Vagina (tissue), 2 donors: Measurements from ENCODE around the gene RET. TPM values are rescaled to one million over a fixed set of nuclear protein-coding genes. Genes with fewer than 3 reads are reported as not detected.

ENCODE experiments used
- DNase-seq, 2 donors: peaks; one replicate each; pipeline ENCODE4 v3.0.0-alpha.2; 2017; ENCODE audit errors: extremely low spot score in 2 of 2
- H3K27ac ChIP-seq: fragments of 200-600 bp; sonication (generic); one replicate; pipeline ENCODE4 v1.5.1; 2019
- H3K27me3 ChIP-seq: fragments of 200-600 bp; sonication (generic); one replicate; pipeline ENCODE4 v1.5.1; 2019
- H3K36me3 ChIP-seq, 2 donors: fragments of 200-600 bp; sonication (generic); one replicate each; pipeline ENCODE4 v1.5.1; 2017 to 2019
- H3K4me1 ChIP-seq: fragments of 200-600 bp; sonication (generic); one replicate; pipeline ENCODE4 v1.5.1; 2019
- H3K4me3 ChIP-seq, 2 donors: fragments of 200-600 bp; sonication (generic); 1 replicate in 1 of 2; 2 replicates in 1 of 2; pipeline ENCODE4 v1.5.1; 2016 to 2019
- H3K9me3 ChIP-seq: fragments of 200-600 bp; sonication (generic); one replicate; pipeline ENCODE4 v1.5.1; 2019
- CTCF ChIP-seq, 3 experiments: fragments of 450-650 bp in 2 of 3; fragments of 200-600 bp in 1 of 3; sonication (generic) in 1 of 3; IDR thresholded peaks; one replicate each; pipeline ENCODE4 v1.5.1; 2017 to 2019; ENCODE audit warnings: antibody characterized with exemption in 3 of 3, mild to moderate bottlenecking in 2 of 3, moderate library complexity in 2 of 3
- POLR2A ChIP-seq, 2 donors: fragments of 450-650 bp; IDR thresholded peaks; one replicate each; pipeline ENCODE4 v1.6.1; 2017; ENCODE audit warnings: antibody characterized with exemption in 2 of 2, mild to moderate bottlenecking in 2 of 2, moderate library complexity in 2 of 2
- POLR2AphosphoS5 ChIP-seq, 2 donors: sonication (generic); formaldehyde crosslinking; IDR thresholded peaks; one replicate each; pipeline ENCODE4 v1.9.0; 2017; ENCODE audit warnings: antibody characterized with exemption in 2 of 2, mild to moderate bottlenecking in 2 of 2, low read depth in 1 of 2; ENCODE audit not compliant: insufficient read depth in 1 of 2
- intact Hi-C: fragments of 100-400 bp; cut with DNase I; formaldehyde crosslinking; loops from one replicate; pipeline ENCODE4 v1.15.1; 2023
- total RNA-seq: library from RNA; depleted of rRNA; stranded (reverse); fragments of >200 nt; gene quantifications from one replicate; pipeline ENCODE4 v1.2.3, GENCODE V29; 2016

The RET gene
- total RNA-seq, 1 donor from 2014 or later = 7.9 TPM

DNA sequence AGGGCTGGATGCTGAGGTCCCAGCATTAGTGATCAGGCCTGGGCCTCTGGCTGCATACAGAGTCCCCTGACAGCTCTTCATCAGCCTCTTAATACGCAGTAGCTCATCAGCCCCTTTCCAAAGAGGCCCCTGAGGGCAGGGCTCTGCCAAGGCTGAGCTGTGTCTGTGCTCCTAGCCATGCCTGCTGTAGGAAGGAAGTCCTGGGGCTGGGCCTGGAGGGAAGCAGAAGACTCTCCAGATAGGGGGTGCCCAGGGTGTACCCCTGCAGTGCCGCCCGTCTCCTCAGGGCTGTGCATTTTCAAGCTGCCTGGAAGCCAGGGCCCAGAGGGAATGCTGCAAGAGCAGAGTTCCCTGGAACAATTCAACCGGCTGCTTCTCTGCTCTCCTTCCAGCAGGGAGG is 7.3 kb upstream of the RET start:
- TF ChIP-seq POLR2AphosphoS5 (IDR thresholded peaks at IDR 0.05; ENCODE audit: insufficient read depth in 1 of 2, low read depth in 1 of 2) = no peak
- TF ChIP-seq CTCF (IDR thresholded peaks at IDR 0.05) = no peak
- TF ChIP-seq POLR2A (IDR thresholded peaks at IDR 0.05) = no peak
- H3K4me3 ChIP-seq = no peak overlapping the region
- H3K36me3 ChIP-seq = no peaks in the 10 kb centered on the region
- intact Hi-C loops = no loop called here
- no peaks in the 10 kb centered on the region for H3K4me1 ChIP-seq
- no peaks in the 10 kb centered on the region for H3K27me3 ChIP-seq
- H3K27ac ChIP-seq = no peak overlapping the region
- no peaks in the 10 kb centered on the region for H3K9me3 ChIP-seq
- no peak for DNase-seq

DNA sequence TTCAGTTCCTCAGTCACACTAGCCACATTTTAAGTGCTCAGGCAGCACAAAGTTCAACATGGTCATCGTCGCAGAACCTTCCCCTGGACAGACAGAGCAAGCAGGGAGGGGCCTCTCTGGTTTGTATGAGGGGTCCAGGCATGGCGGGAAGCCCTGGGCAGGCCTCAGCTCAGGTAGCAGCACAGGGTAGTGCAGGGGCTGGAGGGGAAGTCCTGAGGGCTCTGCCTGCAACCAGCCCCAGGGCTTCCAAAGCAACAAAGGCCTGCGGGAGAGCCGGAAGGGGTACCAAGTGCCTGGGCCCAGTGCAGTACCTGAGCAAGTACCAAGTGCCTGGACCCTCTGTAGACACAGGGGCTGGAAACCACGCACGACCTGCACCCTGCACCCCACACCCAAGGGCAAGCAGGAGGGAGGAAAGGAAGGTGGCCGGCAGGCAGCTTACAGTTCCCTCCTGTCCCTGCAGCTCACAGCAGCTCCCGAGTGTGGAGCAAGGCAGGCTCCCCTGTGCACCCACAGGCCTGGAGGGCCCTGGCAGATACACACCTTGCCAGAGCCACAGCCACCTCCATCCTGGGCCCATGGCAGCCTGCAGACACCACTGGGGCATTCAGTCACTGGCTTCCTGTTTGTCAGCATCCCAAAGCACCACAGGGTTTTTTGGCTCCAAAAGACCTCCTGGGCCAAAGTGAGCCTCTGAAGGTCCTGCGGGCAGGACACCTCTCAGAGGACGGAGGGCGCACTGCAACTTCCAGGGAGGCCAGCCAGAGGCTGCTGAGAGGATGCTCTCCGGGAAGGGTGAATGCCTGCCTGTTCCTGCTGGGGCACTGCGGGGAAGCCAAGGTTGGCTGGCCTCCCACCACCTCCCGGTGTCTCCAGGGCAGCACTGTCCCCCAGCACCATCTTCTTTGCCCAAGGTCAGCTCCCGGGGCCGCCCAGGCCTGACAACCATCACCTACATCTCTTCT is 6.5 kb upstream of the RET start:
- no peak for DNase-seq
- TF ChIP-seq POLR2AphosphoS5 (IDR thresholded peaks at IDR 0.05; ENCODE audit: insufficient read depth in 1 of 2, low read depth in 1 of 2) (no peak), CTCF (IDR thresholded peaks at IDR 0.05) (no peak), POLR2A (IDR thresholded peaks at IDR 0.05) (no peak)
- Histone ChIP-seq H3K9me3 (no peaks in the 10 kb centered on the region), H3K27ac (no peak overlapping the region), H3K4me3 (no peak overlapping the region), H3K27me3 (no peaks in the 10 kb centered on the region), H3K36me3 (no peaks in the 10 kb centered on the region), H3K4me1 (no peaks in the 10 kb centered on the region)
- intact Hi-C loops = no loop called here

DNA sequence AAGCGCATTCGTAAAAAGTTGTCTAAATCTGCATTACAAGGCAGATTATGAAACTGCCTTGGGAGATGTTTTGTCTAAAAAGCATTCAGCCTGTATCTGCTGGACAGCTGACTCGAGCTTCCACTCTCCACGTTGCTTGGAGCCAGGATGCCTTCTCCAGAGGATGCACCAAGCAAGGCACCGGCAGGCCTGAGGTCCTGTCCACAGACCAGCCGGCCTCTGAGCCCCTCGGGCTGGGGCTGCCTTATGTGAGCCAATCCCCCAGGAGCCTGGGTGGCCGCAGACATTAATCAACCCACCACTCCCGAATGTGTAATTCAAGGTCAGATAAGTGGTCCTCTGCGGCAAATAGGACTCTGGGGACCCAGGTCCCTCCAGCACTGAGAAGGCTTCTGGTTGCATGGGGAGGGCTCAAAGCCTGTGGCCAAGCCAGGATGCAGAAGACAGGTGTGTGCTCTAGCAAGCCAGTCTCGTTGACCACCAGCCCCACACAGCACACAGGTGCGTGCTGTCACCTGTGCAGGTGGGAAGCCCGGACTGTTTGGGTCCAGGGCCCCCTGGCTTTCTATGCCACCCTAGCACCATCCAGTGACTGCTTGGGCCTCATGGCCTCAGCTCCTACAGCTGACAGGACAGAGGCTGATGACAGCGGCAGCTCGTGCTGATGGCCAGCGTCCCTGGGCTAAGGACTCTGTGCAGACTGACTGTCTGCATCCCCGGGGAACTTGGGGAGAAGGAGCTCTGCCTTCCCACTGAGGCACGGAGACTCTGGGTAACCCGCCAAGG is 4.8 kb upstream of the RET start:
- no peaks in the 10 kb centered on the region for H3K4me1 ChIP-seq
- no peak for TF ChIP-seq CTCF (IDR thresholded peaks at IDR 0.05)
- no peak for TF ChIP-seq POLR2A (IDR thresholded peaks at IDR 0.05)
- TF ChIP-seq POLR2AphosphoS5 (IDR thresholded peaks at IDR 0.05; ENCODE audit: insufficient read depth in 1 of 2, low read depth in 1 of 2) = no peak
- H3K27ac ChIP-seq = no peak overlapping the region
- DNase-seq = no peak
- intact Hi-C loops = no loop called here
- no peaks in the 10 kb centered on the region for H3K27me3 ChIP-seq
- H3K36me3 ChIP-seq = no peaks in the 10 kb centered on the region
- H3K4me3 ChIP-seq = no peak overlapping the region
- no peaks in the 10 kb centered on the region for H3K9me3 ChIP-seq

GRCh38 chr10:43073191-43073590 is 3.7 kb upstream of the RET start:
- H3K9me3 ChIP-seq = no peaks in the 10 kb centered on the region
- intact Hi-C loops = no loop called here
- H3K27ac ChIP-seq = no peak overlapping the region
- H3K4me1 ChIP-seq = peaks cover 5% of the 10 kb centered on the region
- TF ChIP-seq CTCF (IDR thresholded peaks at IDR 0.05) (no peak), POLR2A (IDR thresholded peaks at IDR 0.05) (no peak), POLR2AphosphoS5 (IDR thresholded peaks at IDR 0.05; ENCODE audit: insufficient read depth in 1 of 2, low read depth in 1 of 2) (no peak)
- no peaks in the 10 kb centered on the region for H3K36me3 ChIP-seq
- H3K4me3 ChIP-seq = no peak overlapping the region
- DNase-seq = no peak
- H3K27me3 ChIP-seq = no peaks in the 10 kb centered on the region
